ENCODE measurements around the gene BCL2L12.
"Not testable (repeated sequence)": the region's sequence is repeated elsewhere in the genome, so short reads cannot be mapped to it uniquely, and the experiment has no call there.

The BCL2L12 gene

DNA sequence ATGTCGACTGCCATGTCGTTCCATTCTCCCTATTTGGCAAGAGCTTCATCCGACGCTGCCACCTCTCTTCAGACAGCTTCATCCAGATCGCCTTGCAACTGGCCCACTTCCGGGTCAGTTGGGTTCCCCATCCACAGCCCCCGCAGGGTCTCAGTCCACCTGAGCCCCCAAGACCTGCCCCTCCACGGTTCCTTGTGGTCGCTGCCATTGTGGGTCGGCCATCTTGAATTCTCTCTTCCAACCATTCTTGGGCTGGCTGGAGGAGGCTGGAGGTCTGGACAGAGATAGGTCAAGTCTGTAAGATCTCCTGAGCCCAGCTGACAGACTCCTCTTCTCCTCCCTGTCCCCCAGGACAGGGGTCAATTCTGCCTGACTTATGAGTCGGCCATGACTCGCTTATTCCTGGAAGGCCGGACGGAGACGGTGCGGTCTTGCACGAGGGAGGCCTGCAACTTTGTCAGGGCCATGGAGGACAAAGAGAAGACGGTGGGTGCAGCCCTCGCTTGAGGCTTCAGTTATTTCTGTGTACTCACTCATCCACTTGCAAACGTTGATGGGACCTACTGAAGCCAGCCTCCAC is 44.7 kb downstream of the BCL2L12 start:
- DNase-seq, result no peak
- no peaks in the 10 kb centered on the region for H3K27me3 ChIP-seq
- no peaks in the 10 kb centered on the region for H3K9me3 ChIP-seq
- TF ChIP-seq CTCF (IDR thresholded peaks at IDR 0.05; ENCODE audit: low read depth, low read length), result no peak
- no peak overlapping the region for H3K4me3 ChIP-seq (ENCODE audit: low read depth, low read length)
- no peaks in the 10 kb centered on the region for H3K4me1 ChIP-seq
- H3K36me3 ChIP-seq, result no peaks in the 10 kb centered on the region

GRCh38 chr19:49712397-49712859 is 46.7 kb downstream of the BCL2L12 start:
- peak; percentile 95 for DNase-seq
- TF ChIP-seq CTCF (IDR thresholded peaks at IDR 0.05; ENCODE audit: low read depth, low read length), result no peak
- no peaks in the 10 kb centered on the region for H3K4me1 ChIP-seq
- H3K27me3 ChIP-seq, result no peaks in the 10 kb centered on the region
- H3K36me3 ChIP-seq, result no peaks in the 10 kb centered on the region
- H3K4me3 ChIP-seq (ENCODE audit: low read depth, low read length), result peak overlapping the region; percentile 59
- no peaks in the 10 kb centered on the region for H3K9me3 ChIP-seq

DNA sequence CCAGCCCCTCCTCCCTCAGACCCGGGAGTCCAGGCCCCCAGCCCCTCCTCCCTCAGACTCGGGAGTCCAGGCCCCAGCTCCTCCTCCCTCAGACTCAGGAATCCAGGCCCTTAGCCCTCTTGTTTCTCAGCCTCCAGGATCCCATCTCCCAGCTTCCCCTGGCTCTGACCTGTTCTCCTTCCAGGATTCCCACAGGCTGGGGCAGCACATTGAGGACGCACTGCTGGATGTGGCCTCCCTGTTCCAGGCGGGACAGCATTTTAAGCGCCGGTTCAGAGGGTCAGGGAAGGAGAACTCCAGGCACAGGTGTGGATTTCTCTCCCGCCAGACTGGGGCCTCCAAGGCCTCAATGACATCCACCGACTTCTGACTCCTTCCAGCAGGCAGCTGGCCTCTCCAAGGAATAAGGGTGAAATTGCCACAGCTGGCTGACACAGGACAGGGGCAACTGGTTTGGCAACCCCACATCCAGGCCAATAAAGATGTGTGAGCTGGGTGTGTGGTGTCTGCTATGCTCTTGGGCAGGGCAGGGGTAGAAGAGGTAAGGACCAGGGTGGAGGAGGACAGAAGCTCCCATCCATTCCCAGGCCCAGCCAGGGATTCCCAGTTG is 47.6 kb downstream of the BCL2L12 start:
- H3K9me3 ChIP-seq, result no peaks in the 10 kb centered on the region
- no peak for DNase-seq
- H3K27me3 ChIP-seq, result no peaks in the 10 kb centered on the region
- H3K4me3 ChIP-seq (ENCODE audit: low read depth, low read length), result no peak overlapping the region
- no peaks in the 10 kb centered on the region for H3K4me1 ChIP-seq
- TF ChIP-seq CTCF (IDR thresholded peaks at IDR 0.05; ENCODE audit: low read depth, low read length), result no peak
- H3K36me3 ChIP-seq, result no peaks in the 10 kb centered on the region

DNA sequence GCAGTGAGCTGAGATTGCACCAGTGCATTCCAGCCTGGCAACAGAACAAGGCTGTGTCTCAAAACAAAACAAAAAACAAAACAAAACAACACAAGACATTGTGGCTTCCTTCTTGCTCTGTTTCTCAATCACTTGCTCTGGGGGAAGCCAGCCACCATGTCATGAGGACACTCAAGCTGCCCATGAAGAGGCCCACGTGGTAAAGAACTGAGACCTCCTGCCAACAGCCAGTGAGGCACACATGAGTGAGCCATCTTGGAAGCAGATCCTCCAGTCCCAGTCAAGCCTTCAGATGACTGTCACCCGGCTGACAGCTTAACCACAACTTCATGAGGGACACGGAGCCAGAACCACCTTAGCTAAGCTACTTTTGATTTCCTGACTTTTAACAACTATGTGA is 50.4 kb downstream of the BCL2L12 start:
- Histone ChIP-seq H3K27me3 (no peaks in the 10 kb centered on the region), H3K36me3 (no peaks in the 10 kb centered on the region), H3K4me1 (no peaks in the 10 kb centered on the region), H3K9me3 (no peaks in the 10 kb centered on the region), H3K4me3 (ENCODE audit: low read depth, low read length) (no peak overlapping the region)
- no peak for DNase-seq
- TF ChIP-seq CTCF (IDR thresholded peaks at IDR 0.05; ENCODE audit: low read depth, low read length), result no peak

DNA sequence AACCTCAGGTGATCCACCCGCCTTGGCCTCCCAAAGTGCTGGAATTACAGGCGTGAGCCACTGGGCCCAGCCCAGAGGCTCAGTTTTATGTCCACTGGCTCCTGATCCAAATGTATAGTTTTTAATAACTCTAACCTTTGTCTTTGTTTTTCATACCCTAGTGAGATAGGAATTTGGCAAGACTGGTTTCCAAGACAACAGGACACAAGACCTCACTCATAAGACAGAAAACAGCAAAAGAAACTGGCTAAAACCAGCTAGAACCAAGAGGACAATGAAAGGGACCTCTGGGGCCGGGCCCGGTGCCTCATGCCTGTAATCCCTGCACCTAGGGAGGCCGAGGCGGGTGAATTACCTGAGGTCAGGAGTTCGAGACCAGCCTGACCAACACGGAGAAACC is 52.8 kb downstream of the BCL2L12 start:
- Histone ChIP-seq H3K36me3 (no peaks in the 10 kb centered on the region), H3K4me1 (no peaks in the 10 kb centered on the region), H3K4me3 (ENCODE audit: low read depth, low read length) (no peak overlapping the region), H3K27me3 (no peaks in the 10 kb centered on the region), H3K9me3 (no peaks in the 10 kb centered on the region)
- DNase-seq, result no peak
- TF ChIP-seq CTCF (IDR thresholded peaks at IDR 0.05; ENCODE audit: low read depth, low read length), result no peak

GRCh38 chr19:49718991-49719390 is 53.3 kb downstream of the BCL2L12 start:
- no peaks in the 10 kb centered on the region for H3K9me3 ChIP-seq
- H3K4me3 ChIP-seq (ENCODE audit: low read depth, low read length), result no peak overlapping the region
- no peaks in the 10 kb centered on the region for H3K4me1 ChIP-seq
- H3K36me3 ChIP-seq, result no peaks in the 10 kb centered on the region
- no peak for TF ChIP-seq CTCF (IDR thresholded peaks at IDR 0.05; ENCODE audit: low read depth, low read length)
- H3K27me3 ChIP-seq, result no peaks in the 10 kb centered on the region
- no peak for DNase-seq

GRCh38 chr19:49719420-49719819 is 53.7 kb downstream of the BCL2L12 start:
- not testable (repeated sequence) for H3K9me3 ChIP-seq; DNase-seq; H3K27me3 ChIP-seq; H3K36me3 ChIP-seq; H3K4me1 ChIP-seq; H3K4me3 ChIP-seq (ENCODE audit: low read depth, low read length)
